ENCODE data around the gene TAP1. TPM values are rescaled to one million over a fixed set of nuclear protein-coding genes. Genes with fewer than 3 reads are reported as not detected.

TAP1 gene
- total RNA-seq, 1 experiment from 2014 or later: 13.6 TPM

- CTCF ChIA-PET: interaction anchor here (0.7 to 1.3 kb wide), 2 partner anchors 21 to 36 kb away, joined by 3 to 5 read pairs; partner anchors contain the start of genes PSMB9 and TAP1
- ATAC-seq: no peak
- H3K27me3 Mint-ChIP-seq (ENCODE audit: low read depth): peaks cover 9% of the 10 kb centered on the region
Measured at GRCh38 chr6:32832535-32832934, 21.0 kb downstream of the TAP1 start.

DNA sequence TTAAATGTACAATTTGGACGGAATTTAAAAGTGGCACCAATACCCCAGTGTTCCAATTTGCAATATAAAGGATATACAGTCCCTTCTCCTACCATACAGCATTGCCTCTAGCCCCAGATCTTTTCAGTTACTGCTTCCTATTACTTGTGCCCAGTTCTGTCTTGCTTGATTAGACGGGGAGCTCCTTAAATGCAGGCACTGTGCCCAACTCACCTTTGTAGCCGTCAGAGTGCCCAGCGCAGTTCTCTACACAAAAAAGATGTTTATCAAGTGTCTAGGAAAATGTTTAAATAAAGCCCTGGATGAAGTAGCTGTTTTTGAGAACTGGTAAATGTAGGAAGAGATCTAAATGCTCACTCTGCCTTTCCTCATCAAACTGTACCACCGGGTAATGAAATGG, 22.6 kb downstream of the TAP1 start:
- ATAC-seq (no peak), DNase-seq (ENCODE audit: low spot score) (no peak)
- ChIA-PET CTCF (no interaction called here), POLR2A (no interaction called here)
- TF ChIP-seq ZSCAN18 (CRISPR knock-in tag; IDR thresholded peaks at IDR 0.05): no peak
- no peak for TF ChIP-seq NFATC4 (CRISPR knock-in tag; IDR thresholded peaks at IDR 0.05)
- no peaks in the 10 kb centered on the region for H3K27me3 Mint-ChIP-seq (ENCODE audit: low read depth)
- H3K4me3 Mint-ChIP-seq: no peak overlapping the region
- H3K36me3 Mint-ChIP-seq: peaks cover 7% of the 10 kb centered on the region; the same call in 1 of the 2 replicates
- H3K9me3 Mint-ChIP-seq: no peaks in the 10 kb centered on the region
- H3K27ac Mint-ChIP-seq: no peak overlapping the region
- H3K4me1 Mint-ChIP-seq: peaks cover 7% of the 10 kb centered on the region

More at GRCh38 chr6:32832535-32832934, 21.0 kb downstream of the TAP1 start:
- no peak overlapping the region for H3K4me3 Mint-ChIP-seq
- peaks cover 7% of the 10 kb centered on the region; the same call in 1 of the 2 replicates for H3K36me3 Mint-ChIP-seq
- peaks cover 9% of the 10 kb centered on the region for H3K4me1 Mint-ChIP-seq
- H3K9me3 Mint-ChIP-seq: no peaks in the 10 kb centered on the region
- POLR2A ChIA-PET: no interaction called here
- no peak for DNase-seq (ENCODE audit: low spot score)
- TF ChIP-seq CREB1 (CRISPR knock-in tag; IDR thresholded peaks at IDR 0.05) (no peak), USF2 (CRISPR knock-in tag; IDR thresholded peaks at IDR 0.05) (no peak), SP1 (CRISPR knock-in tag; conservative IDR thresholded peaks at IDR 0.05) (no peak), ATF1 (CRISPR knock-in tag; IDR thresholded peaks at IDR 0.05) (no peak), TCF7 (CRISPR knock-in tag; IDR thresholded peaks at IDR 0.05; ENCODE audit: low read depth) (no peak), STAT6 (CRISPR knock-in tag; conservative IDR thresholded peaks at IDR 0.05; ENCODE audit: low read depth) (no peak), ESRRA (CRISPR knock-in tag; IDR thresholded peaks at IDR 0.05; ENCODE audit: borderline replicate concordance) (no peak)
- TF ChIP-seq, protein P1, sequence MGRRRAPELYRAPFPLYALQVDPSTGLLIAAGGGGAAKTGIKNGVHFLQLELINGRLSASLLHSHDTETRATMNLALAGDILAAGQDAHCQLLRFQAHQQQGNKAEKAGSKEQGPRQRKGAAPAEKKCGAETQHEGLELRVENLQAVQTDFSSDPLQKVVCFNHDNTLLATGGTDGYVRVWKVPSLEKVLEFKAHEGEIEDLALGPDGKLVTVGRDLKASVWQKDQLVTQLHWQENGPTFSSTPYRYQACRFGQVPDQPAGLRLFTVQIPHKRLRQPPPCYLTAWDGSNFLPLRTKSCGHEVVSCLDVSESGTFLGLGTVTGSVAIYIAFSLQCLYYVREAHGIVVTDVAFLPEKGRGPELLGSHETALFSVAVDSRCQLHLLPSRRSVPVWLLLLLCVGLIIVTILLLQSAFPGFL (CRISPR knock-in tag; IDR thresholded peaks at IDR 0.05; ENCODE audit: borderline replicate concordance): no peak
- TF ChIP-seq, protein P2, sequence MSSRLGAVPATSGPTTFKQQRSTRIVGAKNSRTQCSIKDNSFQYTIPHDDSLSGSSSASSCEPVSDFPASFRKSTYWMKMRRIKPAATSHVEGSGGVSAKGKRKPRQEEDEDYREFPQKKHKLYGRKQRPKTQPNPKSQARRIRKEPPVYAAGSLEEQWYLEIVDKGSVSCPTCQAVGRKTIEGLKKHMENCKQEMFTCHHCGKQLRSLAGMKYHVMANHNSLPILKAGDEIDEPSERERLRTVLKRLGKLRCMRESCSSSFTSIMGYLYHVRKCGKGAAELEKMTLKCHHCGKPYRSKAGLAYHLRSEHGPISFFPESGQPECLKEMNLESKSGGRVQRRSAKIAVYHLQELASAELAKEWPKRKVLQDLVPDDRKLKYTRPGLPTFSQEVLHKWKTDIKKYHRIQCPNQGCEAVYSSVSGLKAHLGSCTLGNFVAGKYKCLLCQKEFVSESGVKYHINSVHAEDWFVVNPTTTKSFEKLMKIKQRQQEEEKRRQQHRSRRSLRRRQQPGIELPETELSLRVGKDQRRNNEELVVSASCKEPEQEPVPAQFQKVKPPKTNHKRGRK (CRISPR knock-in tag; IDR thresholded peaks at IDR 0.05; ENCODE audit: borderline replicate concordance): no peak
- TF ChIP-seq, protein P3, sequence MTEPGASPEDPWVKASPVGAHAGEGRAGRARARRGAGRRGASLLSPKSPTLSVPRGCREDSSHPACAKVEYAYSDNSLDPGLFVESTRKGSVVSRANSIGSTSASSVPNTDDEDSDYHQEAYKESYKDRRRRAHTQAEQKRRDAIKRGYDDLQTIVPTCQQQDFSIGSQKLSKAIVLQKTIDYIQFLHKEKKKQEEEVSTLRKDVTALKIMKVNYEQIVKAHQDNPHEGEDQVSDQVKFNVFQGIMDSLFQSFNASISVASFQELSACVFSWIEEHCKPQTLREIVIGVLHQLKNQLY (CRISPR knock-in tag; IDR thresholded peaks at IDR 0.05): no peak
- H3K27ac Mint-ChIP-seq: no peak overlapping the region

DNA sequence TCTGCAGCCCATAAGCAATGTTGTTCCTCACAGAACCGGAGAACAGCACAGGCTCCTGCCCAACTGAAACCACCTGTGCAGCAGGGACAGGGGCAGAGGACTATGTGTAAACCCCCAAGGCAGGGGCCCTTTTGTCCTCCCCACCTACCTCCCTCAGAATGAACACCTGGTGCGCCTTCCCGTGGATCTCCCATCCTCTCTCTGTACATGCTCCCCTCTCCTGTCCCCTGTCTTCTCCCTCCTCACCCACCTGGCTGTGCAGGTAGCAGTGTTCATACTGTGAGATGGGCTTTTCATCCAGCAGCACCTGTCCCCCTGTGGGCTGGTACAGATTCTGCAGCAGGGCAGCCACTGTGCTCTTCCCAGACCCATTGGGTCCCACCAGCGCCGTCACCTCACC, 23.5 kb downstream of the TAP1 start:
- CTCF ChIA-PET: no interaction called here
- Mint-ChIP-seq H3K36me3 (peaks cover 7% of the 10 kb centered on the region; the same call in 1 of the 2 replicates), H3K9me3 (no peaks in the 10 kb centered on the region), H3K4me3 (no peak overlapping the region), H3K27ac (no peak overlapping the region), H3K27me3 (ENCODE audit: low read depth) (no peaks in the 10 kb centered on the region), H3K4me1 (peaks cover 9% of the 10 kb centered on the region)
- no peak for ATAC-seq
- POLR2A ChIA-PET: no interaction called here
- DNase-seq (ENCODE audit: low spot score): no peak
- no peak for TF ChIP-seq ZNF121 (CRISPR knock-in tag; IDR thresholded peaks at IDR 0.05)
- no peak for TF ChIP-seq ZMAT4 (CRISPR knock-in tag; IDR thresholded peaks at IDR 0.05)
- TF ChIP-seq NFYB (CRISPR knock-in tag; conservative IDR thresholded peaks at IDR 0.05; ENCODE audit: low read depth): no peak
- no peak for TF ChIP-seq ZNF138 (CRISPR knock-in tag; conservative IDR thresholded peaks at IDR 0.05)
- TF ChIP-seq AR (CRISPR knock-in tag; IDR thresholded peaks at IDR 0.05): no peak
- TF ChIP-seq SMAD3 (CRISPR knock-in tag; IDR thresholded peaks at IDR 0.05; ENCODE audit: borderline replicate concordance): no peak
- TF ChIP-seq, protein P4, sequence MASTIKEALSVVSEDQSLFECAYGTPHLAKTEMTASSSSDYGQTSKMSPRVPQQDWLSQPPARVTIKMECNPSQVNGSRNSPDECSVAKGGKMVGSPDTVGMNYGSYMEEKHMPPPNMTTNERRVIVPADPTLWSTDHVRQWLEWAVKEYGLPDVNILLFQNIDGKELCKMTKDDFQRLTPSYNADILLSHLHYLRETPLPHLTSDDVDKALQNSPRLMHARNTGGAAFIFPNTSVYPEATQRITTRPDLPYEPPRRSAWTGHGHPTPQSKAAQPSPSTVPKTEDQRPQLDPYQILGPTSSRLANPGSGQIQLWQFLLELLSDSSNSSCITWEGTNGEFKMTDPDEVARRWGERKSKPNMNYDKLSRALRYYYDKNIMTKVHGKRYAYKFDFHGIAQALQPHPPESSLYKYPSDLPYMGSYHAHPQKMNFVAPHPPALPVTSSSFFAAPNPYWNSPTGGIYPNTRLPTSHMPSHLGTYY (CRISPR knock-in tag; IDR thresholded peaks at IDR 0.05): no peak
